ENCODE measurements around the gene TPP2.
A peak's percentile ranks its signal among the peaks of the same experiment; 100 is the strongest.

Gene TPP2

GRCh38 chr13:102597029-102597961, 509 bp downstream of the TPP2 start:
- DNase-seq (ENCODE audit: low read depth) = no peak

- no peak for DNase-seq (ENCODE audit: low read depth)
Measured at GRCh38 chr13:102598061-102598460, 1.3 kb downstream of the TPP2 start.

- DNase-seq (ENCODE audit: low read depth) = no peak
Measured at GRCh38 chr13:102599426-102600012, 2.7 kb downstream of the TPP2 start.

- no peak for DNase-seq (ENCODE audit: low read depth)
Measured at GRCh38 chr13:102606537-102607309, 9.9 kb downstream of the TPP2 start.

- DNase-seq (ENCODE audit: low read depth) = no peak
Measured at GRCh38 chr13:102608974-102609373, 12.2 kb downstream of the TPP2 start.

GRCh38 chr13:102609696-102610095, 12.9 kb downstream of the TPP2 start:
- no peak for DNase-seq (ENCODE audit: low read depth)

GRCh38 chr13:102610296-102610895, 13.6 kb downstream of the TPP2 start:
- DNase-seq (ENCODE audit: low read depth) = no peak

GRCh38 chr13:102617697-102618350, 21.0 kb downstream of the TPP2 start:
- DNase-seq (ENCODE audit: low read depth) = no peak

- no peak for DNase-seq (ENCODE audit: low read depth)
Measured at GRCh38 chr13:102620516-102620915, 23.7 kb downstream of the TPP2 start.

GRCh38 chr13:102626928-102627327, 30.1 kb downstream of the TPP2 start:
- no peak for DNase-seq (ENCODE audit: low read depth)

GRCh38 chr13:102628559-102628958, 31.8 kb downstream of the TPP2 start:
- no peak for DNase-seq (ENCODE audit: low read depth)

- DNase-seq (ENCODE audit: low read depth) = no peak
Measured at GRCh38 chr13:102631198-102631597, 34.4 kb downstream of the TPP2 start.

- DNase-seq (ENCODE audit: low read depth) = no peak
Measured at GRCh38 chr13:102638741-102639140, 42.0 kb downstream of the TPP2 start.

GRCh38 chr13:102642029-102642428, 45.2 kb downstream of the TPP2 start:
- no peak for DNase-seq (ENCODE audit: low read depth)

GRCh38 chr13:102642475-102642874, 45.7 kb downstream of the TPP2 start:
- no peak for DNase-seq (ENCODE audit: low read depth)

GRCh38 chr13:102643656-102644055, 46.9 kb downstream of the TPP2 start:
- DNase-seq (ENCODE audit: low read depth) = no peak

- DNase-seq (ENCODE audit: low read depth) = no peak
Measured at GRCh38 chr13:102645701-102646100, 48.9 kb downstream of the TPP2 start.

GRCh38 chr13:102648046-102648445, 51.3 kb downstream of the TPP2 start:
- DNase-seq (ENCODE audit: low read depth) = no peak

- no peak for DNase-seq (ENCODE audit: low read depth)
Measured at GRCh38 chr13:102650444-102650843, 53.7 kb downstream of the TPP2 start.

- DNase-seq (ENCODE audit: low read depth) = peak; percentile 8
Measured at GRCh38 chr13:102651392-102651791, 54.6 kb downstream of the TPP2 start.

GRCh38 chr13:102651892-102652291, 55.1 kb downstream of the TPP2 start:
- peak; percentile 23 for DNase-seq (ENCODE audit: low read depth)

- no peak for DNase-seq (ENCODE audit: low read depth)
Measured at GRCh38 chr13:102654756-102655155, 58.0 kb downstream of the TPP2 start.
